Thyroid gland (tissue), 4 donors: ENCODE data around the gene RALGDS. TPM values are rescaled to one million over a fixed set of nuclear protein-coding genes. Genes with fewer than 3 reads are reported as not detected.

Experiments used
- DNase-seq, 2 donors: peaks; one replicate each; pipeline ENCODE4 v3.0.0-alpha.2; 2019
- H3K27ac ChIP-seq, 3 donors: fragments of 200-600 bp; sonication (generic); 1 replicate in 2 of 3; 2 replicates in 1 of 3; pipeline ENCODE4 v1.5.1; 2016 to 2019; ENCODE audit warnings: mild to moderate bottlenecking in 1 of 3, moderate library complexity in 1 of 3
- H3K27me3 ChIP-seq: fragments of 200-600 bp; sonication (generic); one replicate; pipeline ENCODE4 v1.5.1; 2019
- H3K36me3 ChIP-seq, 2 donors: fragments of 200-600 bp; sonication (generic); one replicate each; pipeline ENCODE4 v1.5.1; 2016 to 2019
- H3K4me1 ChIP-seq, 2 donors: fragments of 200-600 bp; sonication (generic); one replicate each; pipeline ENCODE4 v1.5.1; 2017 to 2019
- H3K4me3 ChIP-seq, 3 donors: fragments of 200-600 bp; sonication (generic); replicated peaks in 1 of 3; 1 replicate in 2 of 3; 2 replicates in 1 of 3; pipeline ENCODE4 v1.5.1; 2016; ENCODE audit warnings: mild to moderate bottlenecking in 1 of 3
- H3K9me3 ChIP-seq: fragments of 200-600 bp; sonication (generic); one replicate; pipeline ENCODE4 v1.5.1; 2017
- POLR2A ChIP-seq, 2 donors: fragments of 450-650 bp; IDR thresholded peaks; one replicate each; pipeline ENCODE4 v1.6.1; 2017; ENCODE audit warnings: antibody characterized with exemption in 2 of 2, mild to moderate bottlenecking in 2 of 2, moderate library complexity in 1 of 2
- WGBS, 2 donors: methylation state at CpG; one replicate each; pipeline ENCODE4 v1.1.5; 2017; 5-methylcytosine and 5-hydroxymethylcytosine counted together
- intact Hi-C: fragments of 100-400 bp; cut with DNase I; formaldehyde crosslinking; loops from one replicate; pipeline ENCODE4 v1.15.1; 2023
- total RNA-seq, 4 donors: library from RNA; depleted of rRNA; stranded (reverse); fragments of >200 nt; gene quantifications; one replicate each; pipeline ENCODE4 v1.2.3, GENCODE V29; 2016
- TF ChIP-seq, protein P1 (sequence below), 6 experiments: fragments of 200-600 bp in 3 of 6; fragments of 450-650 bp in 3 of 6; sonication (generic) in 3 of 6; IDR thresholded peaks; one replicate each; pipeline ENCODE4 v1.5.1; 2016 to 2019; ENCODE audit warnings: antibody characterized with exemption in 6 of 6, mild to moderate bottlenecking in 2 of 6, inconsistent platforms in 1 of 6, moderate library complexity in 1 of 6

The RALGDS gene
- total RNA-seq, 4 donors from 2014 or later, result 32.2 to 55.3 (median 43.5) TPM

DNA sequence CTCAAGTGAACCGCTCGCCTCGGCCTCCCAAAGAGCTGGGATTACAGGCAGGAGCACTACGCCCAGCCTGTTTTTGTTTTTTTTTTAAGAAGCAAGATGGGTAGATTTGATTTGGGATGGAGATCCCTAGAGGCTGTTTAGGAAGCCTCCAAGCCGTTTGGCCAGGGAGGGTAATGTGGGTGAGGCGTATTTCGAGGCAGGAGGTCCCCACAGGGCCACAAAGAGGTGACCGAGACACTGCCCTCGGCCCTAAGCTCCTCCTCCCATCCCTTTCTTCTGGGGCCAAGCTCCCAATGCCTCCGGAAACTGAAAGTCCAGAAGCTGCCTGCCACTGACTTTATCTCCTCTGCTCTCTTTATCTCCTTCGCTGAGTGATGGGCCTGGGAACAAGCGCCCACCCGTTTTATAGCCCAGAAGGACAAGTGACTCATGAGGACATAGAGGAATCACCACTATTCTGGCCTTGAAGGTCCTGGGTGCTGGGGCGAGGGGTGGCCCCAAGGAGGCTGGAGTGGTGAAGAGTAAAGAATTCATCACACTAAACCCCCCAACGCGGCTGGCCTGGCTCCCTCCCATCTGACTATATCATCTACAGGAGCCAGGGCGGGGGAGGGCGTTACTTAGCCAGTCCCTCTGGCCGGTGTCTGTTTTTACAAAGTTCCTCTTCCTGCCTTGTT, 2.0 kb upstream of the RALGDS start:
- intact Hi-C loops, result no loop called here
- no peaks in the 10 kb centered on the region for H3K9me3 ChIP-seq
- H3K36me3 ChIP-seq, result no peaks in the 10 kb centered on the region
- peaks cover 61 to 79% of the 10 kb centered on the region in 2 donors for H3K4me1 ChIP-seq
- WGBS, 2 donors, result 65 to 78% methylated on average over 19 of the region's 19 CpGs
- no peak for TF ChIP-seq POLR2A (IDR thresholded peaks at IDR 0.05)
- TF ChIP-seq, protein P1, sequence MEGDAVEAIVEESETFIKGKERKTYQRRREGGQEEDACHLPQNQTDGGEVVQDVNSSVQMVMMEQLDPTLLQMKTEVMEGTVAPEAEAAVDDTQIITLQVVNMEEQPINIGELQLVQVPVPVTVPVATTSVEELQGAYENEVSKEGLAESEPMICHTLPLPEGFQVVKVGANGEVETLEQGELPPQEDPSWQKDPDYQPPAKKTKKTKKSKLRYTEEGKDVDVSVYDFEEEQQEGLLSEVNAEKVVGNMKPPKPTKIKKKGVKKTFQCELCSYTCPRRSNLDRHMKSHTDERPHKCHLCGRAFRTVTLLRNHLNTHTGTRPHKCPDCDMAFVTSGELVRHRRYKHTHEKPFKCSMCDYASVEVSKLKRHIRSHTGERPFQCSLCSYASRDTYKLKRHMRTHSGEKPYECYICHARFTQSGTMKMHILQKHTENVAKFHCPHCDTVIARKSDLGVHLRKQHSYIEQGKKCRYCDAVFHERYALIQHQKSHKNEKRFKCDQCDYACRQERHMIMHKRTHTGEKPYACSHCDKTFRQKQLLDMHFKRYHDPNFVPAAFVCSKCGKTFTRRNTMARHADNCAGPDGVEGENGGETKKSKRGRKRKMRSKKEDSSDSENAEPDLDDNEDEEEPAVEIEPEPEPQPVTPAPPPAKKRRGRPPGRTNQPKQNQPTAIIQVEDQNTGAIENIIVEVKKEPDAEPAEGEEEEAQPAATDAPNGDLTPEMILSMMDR (IDR thresholded peaks at IDR 0.05), result no peak
- DNase-seq, result no peak
- H3K27me3 ChIP-seq, result no peaks in the 10 kb centered on the region
- peak overlapping the region in 2 of 3 donors; percentile 22 to 95 for H3K27ac ChIP-seq
- H3K4me3 ChIP-seq, result no peak overlapping the region

DNA sequence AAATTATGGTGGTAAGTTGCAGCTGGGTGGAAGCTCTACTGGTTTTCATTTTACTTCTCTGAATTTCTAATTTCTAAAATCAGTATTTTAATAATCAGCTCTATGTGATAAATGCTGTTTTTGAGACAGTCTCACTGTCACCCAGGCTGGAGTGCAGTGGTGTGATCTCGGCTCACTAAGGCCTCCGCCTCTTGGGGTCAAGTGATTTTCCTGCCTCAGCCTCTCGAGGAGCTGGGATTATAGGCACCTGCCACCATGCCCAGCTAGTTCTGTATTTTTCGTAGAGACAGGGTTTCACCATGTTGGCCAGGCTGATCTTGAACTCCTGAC, 1.5 kb upstream of the RALGDS start:
- Histone ChIP-seq H3K4me3 (no peak overlapping the region), H3K9me3 (no peaks in the 10 kb centered on the region), H3K27me3 (no peaks in the 10 kb centered on the region), H3K27ac (peak overlapping the region in 2 of 3 donors; percentile 22 to 95), H3K36me3 (no peaks in the 10 kb centered on the region), H3K4me1 (peaks cover 61 to 79% of the 10 kb centered on the region in 2 donors)
- no peak for TF ChIP-seq POLR2A (IDR thresholded peaks at IDR 0.05)
- TF ChIP-seq, protein P1 (IDR thresholded peaks at IDR 0.05), result no peak
- intact Hi-C loops, result no loop called here
- DNase-seq, result no peak
- 78 to 88% methylated on average over 4 of the region's 4 CpGs for WGBS, 2 donors

DNA sequence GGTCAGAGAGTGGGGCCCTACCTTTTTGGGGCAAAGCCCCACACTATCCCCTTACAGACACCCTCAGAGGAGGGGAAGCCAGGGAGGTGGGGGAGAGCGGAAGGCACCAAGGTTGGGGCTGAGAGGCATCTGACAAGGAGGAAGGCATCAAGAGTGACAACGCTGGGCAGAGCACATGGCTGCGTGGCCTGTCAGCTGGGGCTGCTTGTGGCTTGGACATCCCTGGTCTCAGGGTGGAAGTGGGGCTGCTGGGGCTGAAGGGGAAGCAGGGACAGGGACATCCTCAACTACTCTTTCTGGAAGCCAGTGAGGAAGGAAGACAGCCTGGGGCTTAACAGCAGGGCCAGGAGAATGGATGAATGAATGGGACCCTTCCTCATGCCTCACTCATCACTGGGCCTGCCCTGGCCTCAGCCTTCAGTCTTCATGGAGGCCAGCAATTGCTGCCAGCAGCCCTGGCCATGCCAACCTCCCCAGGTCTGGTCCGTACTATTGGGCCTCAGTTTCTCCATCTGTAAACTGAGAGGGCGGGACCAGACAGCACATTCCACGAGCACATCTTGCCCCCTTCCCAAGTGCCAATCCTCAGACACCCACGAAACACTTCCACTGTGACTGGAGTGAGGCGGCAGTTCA, 993 bp upstream of the RALGDS start:
- no peaks in the 10 kb centered on the region for H3K9me3 ChIP-seq
- DNase-seq, result no peak
- peaks cover 61 to 79% of the 10 kb centered on the region in 2 donors for H3K4me1 ChIP-seq
- intact Hi-C loops, result no loop called here
- no peak overlapping the region for H3K4me3 ChIP-seq
- H3K27me3 ChIP-seq, result no peaks in the 10 kb centered on the region
- no peak for TF ChIP-seq POLR2A (IDR thresholded peaks at IDR 0.05)
- TF ChIP-seq, protein P1 (IDR thresholded peaks at IDR 0.05), result no peak
- H3K27ac ChIP-seq, result peak overlapping the region; percentile 86 to 97 (median 95)
- no peaks in the 10 kb centered on the region for H3K36me3 ChIP-seq
- WGBS, 2 donors, result 79 to 90% methylated on average over 8 of the region's 8 CpGs

DNA sequence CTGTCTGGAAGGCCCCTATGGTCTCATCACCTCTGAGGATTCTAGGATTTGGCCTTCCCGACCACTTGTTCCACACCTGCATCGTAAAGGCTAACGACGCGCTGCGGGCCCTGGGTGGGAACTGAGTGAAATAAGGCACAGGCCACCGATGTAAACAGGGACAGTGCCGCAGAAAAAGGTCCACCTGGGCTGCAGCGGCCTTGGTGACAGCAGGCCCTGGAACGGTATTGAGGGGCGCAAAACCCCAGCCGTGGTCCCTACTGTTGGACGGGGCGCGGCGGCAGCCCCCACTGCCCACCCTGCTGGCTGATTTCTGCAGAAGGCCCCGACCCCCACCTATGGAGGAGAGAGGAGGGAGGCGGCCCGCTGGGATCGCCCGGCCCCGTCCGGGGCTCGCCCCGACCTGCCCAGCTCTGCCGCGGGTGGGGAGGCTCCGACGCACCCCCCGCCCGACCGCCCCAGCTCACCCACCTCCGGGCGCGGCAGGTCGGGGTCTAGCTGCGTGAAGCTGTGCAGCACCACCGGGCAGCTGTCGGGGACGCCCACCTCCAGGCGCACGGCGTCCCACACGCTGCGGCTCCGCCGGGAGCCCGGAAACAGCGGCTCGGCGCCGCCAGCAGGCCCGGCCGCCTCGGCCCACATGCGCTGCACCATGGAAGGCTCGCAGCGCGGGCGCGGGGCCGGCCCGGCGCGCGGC, 391 bp downstream of the RALGDS start:
- no peaks in the 10 kb centered on the region for H3K36me3 ChIP-seq
- no peaks in the 10 kb centered on the region for H3K27me3 ChIP-seq
- H3K4me1 ChIP-seq, result peaks cover 50 to 79% of the 10 kb centered on the region in 2 donors
- TF ChIP-seq, protein P1 (IDR thresholded peaks at IDR 0.05), result no peak
- TF ChIP-seq POLR2A (IDR thresholded peaks at IDR 0.05), result peak in 1 of 2 donors; percentile 58
- H3K4me3 ChIP-seq, result peak overlapping the region; percentile 19 to 83 (median 52)
- no peaks in the 10 kb centered on the region for H3K9me3 ChIP-seq
- 0 to 5% methylated on average over 4 to 8 of the region's 66 CpGs for WGBS, 2 donors
- intact Hi-C loops, result no loop called here
- DNase-seq, result no peak
- H3K27ac ChIP-seq, result peak overlapping the region; percentile 54 to 92 (median 86)
